DMS79 treated with DMSO at 0.1 percent for 48 hours (cell line): ENCODE measurements around the gene BATF3.
A peak's percentile ranks its signal among the peaks of the same experiment; 100 is the strongest.
"Not testable (repeated sequence)": the region's sequence is repeated elsewhere in the genome, so short reads cannot be mapped to it uniquely, and the experiment has no call there.

Source experiments
- DNase-seq: peaks from one replicate; lab custom pipeline; 2025; lab: John Stamatoyannopoulos, UW

BATF3 gene

DNA sequence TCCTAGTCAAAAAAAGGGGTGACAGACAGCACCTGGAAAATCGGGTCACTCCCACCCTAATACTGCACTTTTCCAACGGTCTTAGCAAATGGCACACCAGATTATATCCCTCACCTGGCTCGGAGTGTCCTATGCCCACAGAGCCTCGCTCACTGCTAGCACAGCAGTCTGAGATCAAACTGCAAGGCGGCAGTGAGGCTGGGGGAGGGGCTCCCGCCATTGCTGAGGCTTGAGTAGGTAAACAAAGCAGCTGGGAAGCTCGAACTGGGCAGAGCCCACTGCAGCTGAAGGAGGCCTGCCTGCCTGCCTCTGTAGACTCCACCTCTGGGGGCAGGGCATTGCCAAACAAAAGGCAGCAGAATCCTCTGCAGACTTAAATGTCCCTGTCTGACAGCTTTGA lies 41.4 kb downstream of the BATF3 start:
- DNase-seq: not testable (repeated sequence)

DNA sequence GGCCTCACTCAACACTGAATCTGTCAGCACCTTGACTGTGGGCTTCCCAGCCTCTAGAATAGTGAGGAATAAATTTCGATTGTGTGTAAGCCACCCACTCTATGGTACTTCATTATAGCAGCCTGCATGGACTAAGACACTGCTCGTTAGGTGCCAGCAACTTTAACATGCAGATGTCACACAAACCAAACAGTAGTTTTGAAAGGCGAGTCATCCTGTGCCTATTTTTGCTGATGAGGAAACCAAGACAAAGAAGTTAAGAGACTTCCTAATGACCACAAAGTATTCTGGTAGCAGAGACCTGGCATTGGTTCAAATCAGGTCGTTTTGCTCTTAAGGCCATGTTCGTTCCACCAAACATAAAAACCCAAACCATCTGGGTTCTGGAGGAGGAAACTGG lies 42.9 kb downstream of the BATF3 start:
- no peak for DNase-seq

DNA sequence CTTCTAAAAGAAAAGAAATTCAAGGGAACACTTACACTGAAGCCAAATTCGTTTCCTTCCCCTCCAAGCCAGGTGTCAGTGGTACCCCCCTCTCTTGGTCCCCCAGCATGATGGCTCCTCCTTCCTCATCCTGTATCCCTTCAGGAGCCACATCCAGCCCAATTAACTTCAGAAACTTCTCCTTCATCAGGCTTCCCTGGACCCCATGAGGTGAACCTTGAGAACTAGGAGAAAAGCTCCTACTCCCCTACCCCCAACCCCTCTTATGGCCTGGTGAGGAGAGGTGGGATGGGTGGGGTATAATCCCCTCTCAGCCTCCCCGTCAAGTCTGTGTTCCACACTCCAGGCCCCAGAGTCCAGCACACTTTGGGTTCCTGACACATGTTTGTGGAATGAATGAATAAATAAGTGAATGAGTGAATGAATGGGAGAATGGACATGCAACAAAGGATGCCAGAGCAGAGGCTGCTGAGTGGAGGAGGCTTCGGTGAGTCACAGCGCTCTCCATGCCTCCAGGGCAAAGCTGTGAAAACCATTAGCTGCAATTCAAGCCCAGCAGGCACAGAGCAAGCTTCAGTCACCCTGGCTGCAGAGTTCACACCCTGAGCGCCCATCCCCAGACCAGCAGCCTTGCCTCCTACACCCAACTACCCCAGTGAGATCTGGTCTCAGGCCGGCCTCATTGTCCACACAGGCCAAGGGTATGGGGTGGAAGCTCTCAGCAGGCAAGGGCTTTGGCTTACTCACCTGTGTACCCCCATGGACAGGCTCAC lies 43.8 kb downstream of the BATF3 start:
- DNase-seq: no peak

DNA sequence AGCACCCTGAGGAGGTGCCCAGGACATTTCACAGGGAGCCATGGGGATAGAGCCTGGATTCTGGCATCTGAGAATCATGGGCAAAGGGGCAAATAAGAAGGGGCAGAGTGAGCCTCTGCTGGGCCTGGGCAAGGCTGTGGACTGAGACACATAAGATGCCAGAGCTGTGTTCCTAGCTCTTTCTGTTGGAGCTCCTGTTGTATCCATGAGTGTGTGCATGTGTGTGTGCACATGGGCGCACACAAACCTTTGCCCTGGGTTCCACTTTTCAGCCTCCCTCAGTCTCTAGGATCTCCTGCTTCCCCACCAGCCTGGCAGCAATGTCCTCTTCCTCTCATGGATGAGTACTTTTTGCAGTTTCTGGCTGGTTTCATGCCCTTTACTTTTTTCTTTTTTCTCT lies 47.0 kb downstream of the BATF3 start:
- DNase-seq: no peak

DNA sequence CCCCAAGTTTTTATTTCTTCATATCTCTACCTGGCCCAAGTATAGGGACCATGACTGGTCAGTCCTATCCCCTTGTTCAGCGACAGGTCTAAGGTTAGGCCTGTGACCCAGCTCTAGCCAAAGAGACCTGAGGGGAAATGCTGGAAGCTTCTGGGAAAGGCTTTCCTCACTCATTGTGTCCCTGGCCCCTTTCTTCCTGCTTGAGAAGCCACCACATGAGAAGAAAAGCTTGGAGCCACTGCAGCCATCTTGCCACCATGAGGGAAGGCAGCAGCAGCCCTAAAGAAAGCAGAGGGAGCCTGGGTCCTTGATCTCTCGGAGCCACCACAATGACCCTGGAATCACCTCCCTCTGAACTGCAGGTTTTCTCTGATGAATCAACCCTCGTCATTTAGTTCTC lies 47.7 kb downstream of the BATF3 start:
- DNase-seq: no peak

DNA sequence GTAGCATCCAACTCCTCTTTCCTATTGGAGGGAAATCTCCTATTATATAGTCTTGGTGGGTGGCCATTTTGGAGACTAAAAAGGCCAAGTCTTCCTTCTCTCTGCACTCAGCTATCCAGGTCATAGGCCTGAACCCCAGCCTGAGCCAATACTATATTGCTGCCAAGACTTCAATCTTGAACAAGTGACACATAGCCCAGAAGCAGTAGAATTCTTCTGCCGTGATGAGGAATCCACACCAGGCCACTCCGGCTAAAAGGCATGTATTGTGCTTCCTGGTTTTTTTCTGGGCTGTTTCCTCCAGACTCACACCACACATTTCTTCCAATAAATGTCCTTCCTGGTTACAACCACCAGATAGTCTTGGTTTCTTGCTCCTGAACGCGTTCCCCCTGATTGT lies 48.1 kb downstream of the BATF3 start:
- no peak for DNase-seq

DNA sequence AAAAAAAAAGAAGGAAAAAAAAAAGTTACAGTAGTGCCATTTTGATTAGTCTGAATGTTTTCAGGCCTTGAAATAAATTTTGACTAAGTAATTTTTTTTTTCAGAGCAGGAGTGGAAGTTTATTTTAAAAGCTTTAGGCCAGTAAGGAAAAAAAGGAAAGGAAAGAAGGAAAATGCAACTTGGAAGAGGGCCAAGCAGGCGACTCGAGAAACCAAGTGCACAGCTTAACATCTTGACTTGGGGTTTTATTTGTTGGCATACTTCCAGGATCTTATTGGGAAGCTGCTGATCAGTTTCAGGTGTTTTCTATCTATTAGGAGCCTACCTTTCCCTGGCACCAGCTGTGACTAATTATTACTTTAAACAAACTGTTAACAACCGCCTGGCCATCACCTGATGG lies 49.4 kb downstream of the BATF3 start:
- DNase-seq: peak; percentile 66

DNA sequence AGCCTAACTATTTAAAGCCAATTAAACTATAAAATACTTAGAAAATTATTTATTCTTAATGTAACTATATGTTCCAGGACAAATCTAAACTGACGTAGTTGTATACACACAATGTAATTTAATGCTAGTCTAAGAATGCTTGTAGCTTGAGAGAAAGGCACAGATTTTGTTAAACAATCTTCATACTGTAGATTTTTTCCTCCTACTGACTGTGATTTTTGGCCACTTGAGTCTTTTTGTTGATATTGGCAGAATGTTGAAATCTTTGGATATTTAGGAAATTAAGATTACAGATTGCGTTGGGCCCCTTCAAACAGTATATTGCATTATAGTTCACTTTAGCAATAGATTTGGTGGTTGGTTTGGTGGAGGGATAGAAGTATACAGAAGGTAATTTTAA lies 50.6 kb downstream of the BATF3 start:
- DNase-seq: no peak

DNA sequence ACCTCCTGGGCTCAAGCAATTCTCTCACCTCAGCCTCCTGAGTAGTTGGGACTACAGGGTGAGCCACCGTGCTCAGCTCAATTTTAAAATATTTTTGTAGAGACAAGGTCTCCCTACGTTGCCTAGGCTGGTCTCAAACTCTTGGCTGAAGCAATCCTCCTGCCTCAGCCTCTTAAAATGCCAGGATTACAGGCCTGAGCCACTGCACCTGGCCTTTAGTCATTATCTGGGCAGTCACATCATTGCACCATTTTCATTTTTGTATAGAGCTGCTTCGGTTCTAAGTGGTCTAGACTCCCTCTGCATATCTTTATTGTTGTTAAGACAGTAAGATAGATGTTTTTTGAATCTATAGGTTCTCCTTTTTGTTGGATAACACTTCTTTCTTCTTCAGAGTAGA lies 51.2 kb downstream of the BATF3 start:
- no peak for DNase-seq

DNA sequence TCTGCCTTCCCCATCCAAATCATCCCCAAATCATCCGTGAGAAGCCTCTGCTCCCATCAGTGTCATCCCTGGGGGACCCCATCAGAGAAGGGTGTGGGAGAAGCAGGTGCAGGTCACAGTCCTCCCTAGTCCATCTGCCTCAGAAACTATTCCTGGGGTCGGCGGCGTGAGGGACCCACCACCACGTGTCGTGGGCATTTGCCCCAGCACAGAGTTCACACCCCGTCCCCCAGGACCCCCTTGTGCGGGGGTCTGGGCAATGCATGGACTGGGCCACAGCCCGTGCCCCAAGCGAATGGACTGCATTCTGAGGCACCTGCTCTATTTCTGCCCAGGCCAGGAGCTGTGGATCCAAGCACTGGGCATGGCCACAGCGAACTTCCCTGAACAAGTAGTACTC lies 52.6 kb downstream of the BATF3 start:
- no peak for DNase-seq

DNA sequence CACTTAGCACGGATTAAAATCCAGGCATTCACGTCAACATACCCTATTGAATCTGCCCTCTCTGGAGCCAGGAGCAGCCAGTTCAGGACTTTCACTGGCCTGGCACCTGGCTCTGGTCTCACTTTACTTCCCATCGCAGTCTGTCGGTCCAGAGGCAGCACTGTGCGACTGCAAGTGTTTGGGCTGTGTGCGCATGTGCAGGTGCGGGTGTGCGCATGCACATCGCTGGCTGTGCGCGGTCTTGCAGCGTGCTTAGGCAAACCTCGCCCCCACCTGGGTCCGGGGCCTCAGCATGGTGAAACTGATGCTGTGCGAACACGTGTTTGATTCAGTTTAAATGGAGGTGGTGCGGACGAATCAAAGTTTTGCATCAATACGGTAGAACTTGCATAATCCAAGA lies 53.1 kb downstream of the BATF3 start:
- no peak for DNase-seq

DNA sequence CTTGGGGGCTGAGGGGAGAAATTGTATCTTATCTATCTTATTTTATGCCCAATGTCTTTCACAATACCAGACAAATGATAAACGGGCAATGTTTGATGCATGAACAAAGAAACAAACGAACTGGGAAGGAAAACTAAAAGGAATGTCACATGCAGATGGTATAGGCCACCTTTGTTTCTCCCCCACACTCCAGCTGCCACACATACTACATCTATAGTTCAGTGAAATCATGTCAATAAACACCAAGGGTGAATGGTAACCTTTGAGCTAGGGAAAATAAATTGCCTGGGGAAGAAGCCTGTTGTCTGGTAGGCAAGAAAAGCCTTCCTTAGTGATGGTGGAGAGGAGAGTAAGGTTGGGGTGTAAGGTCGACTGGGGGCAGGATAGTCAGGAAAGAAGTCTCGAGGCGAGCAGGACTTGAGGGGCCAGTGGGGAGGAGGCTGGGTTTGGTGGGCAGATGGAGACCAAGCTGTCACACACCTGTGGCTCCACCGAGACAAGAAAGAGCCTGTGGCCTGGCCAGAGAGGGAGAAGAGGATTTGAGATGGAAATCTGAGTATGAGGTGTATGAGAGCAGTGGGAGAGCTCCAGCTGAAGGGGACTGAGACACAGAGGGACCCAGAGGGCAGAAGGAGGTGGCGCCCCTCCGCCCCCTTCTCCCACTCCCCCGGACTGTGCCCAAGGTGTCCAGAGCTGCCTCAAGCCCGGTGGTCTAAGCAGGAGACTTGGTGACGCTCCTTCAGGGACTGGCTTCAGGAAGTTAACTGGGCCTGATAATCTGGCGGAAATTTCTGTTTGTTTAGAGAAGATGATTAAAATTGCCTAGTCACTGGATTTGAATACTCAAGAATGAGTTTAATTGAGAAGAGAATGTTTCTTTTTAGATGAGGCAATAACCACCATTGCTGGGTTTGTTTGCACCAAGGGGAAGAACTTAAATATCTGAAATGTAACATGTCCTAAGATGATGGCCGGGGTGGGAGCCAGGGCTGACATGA lies 53.8 kb downstream of the BATF3 start:
- DNase-seq: no peak

DNA sequence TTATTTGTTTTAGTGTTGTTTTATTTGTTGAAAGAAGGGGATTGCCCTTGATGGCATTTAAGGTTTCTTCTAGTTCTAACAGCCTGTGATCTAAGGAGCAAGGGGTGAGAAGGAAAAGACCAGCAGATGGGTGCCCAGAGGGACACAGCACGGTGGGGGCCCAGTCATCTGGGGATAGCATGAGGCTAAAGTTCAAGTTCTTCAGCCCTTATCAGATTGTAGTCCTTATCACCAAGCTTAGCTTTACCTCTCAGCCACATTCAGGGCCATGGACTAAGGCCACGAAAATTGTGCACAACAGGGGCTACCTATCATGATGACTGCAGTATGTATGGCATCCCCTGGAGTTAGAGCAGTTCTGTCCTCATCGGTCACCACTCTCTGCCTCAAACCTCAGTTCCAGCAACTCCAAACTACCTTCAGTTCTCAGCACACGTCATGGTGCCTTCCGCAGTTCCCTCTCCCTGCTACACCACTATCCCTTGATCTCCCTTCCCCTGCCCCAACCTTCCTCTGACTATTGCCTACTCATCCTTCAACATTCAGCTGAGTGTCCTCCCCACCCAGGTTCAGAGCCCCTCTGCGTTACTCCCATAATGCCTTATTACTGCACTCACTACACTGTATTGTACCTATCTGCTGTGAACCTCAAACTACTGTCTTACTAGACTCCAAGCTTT lies 54.6 kb downstream of the BATF3 start:
- DNase-seq: no peak

DNA sequence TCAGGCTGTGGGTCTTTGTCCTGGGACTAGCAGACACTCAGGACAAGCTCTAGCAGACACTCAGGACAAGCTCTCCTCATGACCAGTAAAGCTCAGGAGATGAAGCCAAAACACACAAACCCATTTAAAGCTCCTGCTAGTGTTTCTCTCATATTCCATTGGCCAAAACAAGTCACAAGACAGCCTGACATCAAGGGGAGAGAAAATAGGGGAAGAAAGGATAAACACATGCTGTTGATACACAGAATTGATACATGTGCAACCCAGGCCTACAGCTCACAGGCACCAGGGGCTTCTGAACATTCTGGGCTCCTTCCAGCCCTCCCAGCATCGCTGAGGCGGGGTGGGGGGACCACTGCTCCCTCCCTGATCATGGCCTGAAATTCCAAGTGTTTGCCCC lies 55.8 kb downstream of the BATF3 start:
- no peak for DNase-seq

DNA sequence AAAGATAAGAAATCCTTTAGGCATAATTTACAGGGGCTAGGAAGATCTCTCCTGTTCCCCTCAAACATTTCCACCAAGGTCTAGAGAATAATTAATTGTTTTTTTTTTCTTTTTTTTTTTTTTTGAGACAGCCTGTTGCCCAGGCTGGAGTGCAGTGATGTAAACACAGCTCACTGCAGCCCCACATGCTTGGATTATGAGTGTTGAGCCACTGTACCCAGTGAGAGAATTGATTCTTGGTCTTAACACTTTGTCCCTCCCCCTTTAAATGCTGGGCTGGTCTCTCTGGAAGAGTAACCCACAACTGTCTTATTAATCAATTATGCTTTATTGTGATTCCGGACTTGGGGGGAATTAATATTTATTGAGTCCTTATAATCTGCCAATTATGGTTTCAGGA lies 57.7 kb downstream of the BATF3 start:
- no peak for DNase-seq

DNA sequence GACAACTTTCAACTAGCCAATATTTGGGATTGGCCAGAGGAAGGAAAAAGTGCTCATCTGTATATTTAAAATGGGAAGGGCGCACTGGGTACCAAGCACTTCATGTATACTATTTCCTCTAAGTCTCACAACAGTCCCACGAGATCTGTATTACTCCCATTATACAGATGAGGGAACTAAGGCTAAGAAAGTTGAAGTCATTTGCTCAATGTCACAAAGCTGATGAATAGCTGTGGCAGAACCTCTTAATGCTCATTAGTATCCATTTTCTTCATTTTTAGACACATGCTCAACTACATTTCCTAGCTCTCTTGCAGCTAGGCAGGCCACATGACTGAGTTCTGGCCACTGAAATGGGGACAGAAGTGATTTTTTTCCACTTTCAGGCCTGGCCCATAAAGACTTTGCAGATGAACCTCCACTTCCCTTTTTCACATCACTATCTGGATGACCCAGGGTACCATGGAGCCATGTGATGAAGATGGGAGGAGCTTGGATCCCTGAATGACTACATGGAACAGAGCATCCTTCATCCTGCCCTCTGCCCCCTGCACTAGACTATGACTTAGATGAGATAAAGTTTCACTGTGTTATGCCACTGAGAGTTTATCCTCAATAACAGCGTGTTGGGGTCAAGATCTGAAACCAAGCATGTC lies 59.3 kb downstream of the BATF3 start:
- no peak for DNase-seq

DNA sequence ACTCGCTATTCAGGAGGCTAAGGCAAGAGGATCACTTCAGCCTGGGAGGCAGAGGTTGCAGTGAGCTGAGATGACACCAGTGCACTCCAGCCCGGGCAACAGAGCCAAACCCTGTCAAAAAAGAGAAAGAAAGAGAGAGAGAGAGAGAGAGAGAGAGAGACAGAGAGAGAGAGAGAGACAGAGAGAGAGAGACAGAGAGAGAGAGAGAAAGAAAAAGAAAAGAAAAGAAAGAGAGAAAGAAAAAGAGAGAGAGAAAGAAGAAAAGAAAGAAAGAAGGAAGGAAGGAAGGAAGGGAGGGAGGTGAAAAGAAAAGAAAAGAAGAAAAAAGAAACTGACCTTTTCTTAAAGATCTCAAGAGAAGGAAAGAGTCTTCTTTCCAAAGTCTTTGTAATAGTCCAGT lies 60.1 kb downstream of the BATF3 start:
- not testable (repeated sequence) for DNase-seq

DNA sequence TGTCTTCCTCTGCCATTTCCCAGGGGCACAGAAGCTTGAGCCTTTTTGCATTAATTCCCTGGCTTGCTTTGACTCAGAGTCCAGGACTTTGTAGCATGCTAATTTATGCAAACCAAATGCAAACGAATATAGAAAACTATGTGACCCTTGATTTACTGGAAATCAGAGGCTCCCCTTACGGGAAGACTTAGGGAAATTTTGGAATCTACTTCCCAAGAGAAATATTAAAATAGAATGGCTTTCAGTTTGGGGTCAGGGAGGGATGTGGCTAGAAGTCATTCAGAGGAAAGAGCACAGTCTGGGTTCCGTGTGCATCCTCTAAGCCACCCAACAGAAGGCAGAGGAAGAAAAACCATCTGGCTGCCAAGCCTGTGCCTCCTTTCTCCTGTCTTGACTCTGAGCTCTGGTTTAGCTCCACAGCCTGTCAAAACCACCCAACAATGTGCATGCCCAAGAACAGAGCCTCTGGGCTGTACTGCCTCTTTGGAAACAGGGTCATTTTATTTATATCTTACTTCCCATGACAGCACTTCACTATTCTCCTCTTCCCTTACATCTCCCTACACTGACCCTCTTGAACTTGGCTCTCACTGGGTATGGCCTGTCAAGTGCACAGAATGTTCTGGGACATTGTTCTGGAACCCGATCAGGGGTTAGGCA lies 61.0 kb downstream of the BATF3 start:
- no peak for DNase-seq

DNA sequence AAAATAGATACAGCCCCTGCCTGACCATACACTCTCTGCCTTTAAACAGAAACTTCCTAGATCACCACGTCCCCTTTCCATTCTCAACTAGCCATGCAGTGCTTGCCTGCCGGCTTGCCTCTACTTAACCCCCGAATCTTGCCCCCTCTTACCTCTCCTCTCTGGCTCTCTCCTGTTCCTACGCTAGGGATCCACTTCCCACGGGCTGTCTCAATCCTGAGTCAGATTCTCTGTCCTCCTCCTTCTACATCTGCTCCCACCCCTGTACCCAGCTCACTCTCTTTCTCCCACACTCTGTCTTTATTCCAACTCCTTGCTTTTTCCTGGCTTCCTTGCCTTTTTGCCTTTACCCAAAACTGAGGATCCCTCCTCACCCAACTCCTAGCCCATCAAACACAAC lies 61.7 kb downstream of the BATF3 start:
- DNase-seq: no peak
